Pancreas (tissue), 10 donors: ENCODE data around the gene TMCC2. TPM values are rescaled to one million over a fixed set of nuclear protein-coding genes. Genes with fewer than 3 reads are reported as not detected.

Source experiments
- ATAC-seq, 4 donors: fragments of 200-7000 bp; cut with Tn5 transposase; one replicate each; pipeline versions ENCODE4 v1.8.0 to v1.9.1; 2020; ENCODE audit warnings: mild to moderate bottlenecking in 4 of 4, moderate library complexity in 4 of 4
- DNase-seq, 6 donors: peaks; one replicate each; pipeline ENCODE4 v3.0.0-alpha.2; 2020
- FAIRE-seq: peaks from 2 replicates; lab custom pipeline; 2012; peaks lifted over from hg19 to GRCh38; lab: Jason Lieb, UNC
- H3K27ac ChIP-seq, 4 donors: fragments of 200-600 bp; sonication (generic); 1 replicate in 3 of 4; 2 replicates in 1 of 4; pipeline versions ENCODE4 v1.5.0 to v1.8.0; 2020
- H3K27me3 ChIP-seq, 4 donors: fragments of 200-600 bp; one replicate each; pipeline ENCODE4 v1.8.0; 2021
- H3K36me3 ChIP-seq, 3 donors: fragments of 200-600 bp; sonication (generic) in 1 of 3; one replicate each; pipeline versions ENCODE4 v1.5.0 to v1.8.0; 2020 to 2021
- H3K4me1 ChIP-seq, 3 donors: fragments of 200-600 bp; one replicate each; pipeline ENCODE4 v1.8.0; 2021
- H3K4me3 ChIP-seq, 4 donors: fragments of 200-600 bp; sonication (generic) in 2 of 4; one replicate each; pipeline versions ENCODE4 v1.5.0 to v1.8.0; 2020 to 2021
- H3K9me3 ChIP-seq, 4 donors: fragments of 200-600 bp; one replicate each; pipeline ENCODE4 v1.8.0; 2021
- WGBS, 2 donors: extraction: QIAGEN DNeasy Blood & Tissue Kit; methylation state at CpG; one replicate each; pipeline ENCODE4 v1.1.7; 2013; 5-methylcytosine and 5-hydroxymethylcytosine counted together
- intact Hi-C, 3 donors: fragments of 100-400 bp; cut with DNase I; formaldehyde crosslinking; loops; one replicate each; pipeline versions ENCODE4 v1.11.1 to v1.14.2; 2022
- polyA plus RNA-seq, 2 donors: library from polyadenylated mRNA; stranded (reverse); fragments of 200-250 nt; gene quantifications; one replicate each; pipeline ENCODE4 v1.2.3, GENCODE V29; 2013
- total RNA-seq, 6 donors: library from RNA; stranded (reverse); fragmentation: NEBNext Ultra II Directional in 4 of 6; extraction: Animal tissue kit (Norgen Biotek cat#: 25700) in 4 of 6; gene quantifications; one replicate each; pipeline versions ENCODE4 v1.2.1 to v1.2.4, GENCODE V29; 2021 to 2023
- TF ChIP-seq, protein P1 (sequence below), 4 donors: fragments of 200-600 bp; sonication (generic) in 3 of 4; IDR thresholded peaks; one replicate each; pipeline versions ENCODE4 v1.5.0 to v1.8.0; 2021; ENCODE audit warnings: antibody characterized with exemption in 4 of 4
- donor health status: healthy with polysubstance abuse.
- donor health status: DM: no; HTN: no; CAD: no; lungs with moderate emphysema.
- donor health status: DM: no; HTN: no; CAD: no.
- donor health status: control.
- donor health status: control.
- donor health status: Bipolar disorder and iron deficiency.
- donor health status: DM: yes; HTN: yes; CAD: no.
- donor health status: DM: no; HTN: no; CAD: no.
- donor health status: DM: no; HTN: no; CAD: no.
- donor health status: DM: yes; HTN: yes; CAD: no.

TMCC2 gene
- total and polyA plus RNA-seq, 8 donors: 0.55 to 4.3 (median 1.2) TPM

DNA sequence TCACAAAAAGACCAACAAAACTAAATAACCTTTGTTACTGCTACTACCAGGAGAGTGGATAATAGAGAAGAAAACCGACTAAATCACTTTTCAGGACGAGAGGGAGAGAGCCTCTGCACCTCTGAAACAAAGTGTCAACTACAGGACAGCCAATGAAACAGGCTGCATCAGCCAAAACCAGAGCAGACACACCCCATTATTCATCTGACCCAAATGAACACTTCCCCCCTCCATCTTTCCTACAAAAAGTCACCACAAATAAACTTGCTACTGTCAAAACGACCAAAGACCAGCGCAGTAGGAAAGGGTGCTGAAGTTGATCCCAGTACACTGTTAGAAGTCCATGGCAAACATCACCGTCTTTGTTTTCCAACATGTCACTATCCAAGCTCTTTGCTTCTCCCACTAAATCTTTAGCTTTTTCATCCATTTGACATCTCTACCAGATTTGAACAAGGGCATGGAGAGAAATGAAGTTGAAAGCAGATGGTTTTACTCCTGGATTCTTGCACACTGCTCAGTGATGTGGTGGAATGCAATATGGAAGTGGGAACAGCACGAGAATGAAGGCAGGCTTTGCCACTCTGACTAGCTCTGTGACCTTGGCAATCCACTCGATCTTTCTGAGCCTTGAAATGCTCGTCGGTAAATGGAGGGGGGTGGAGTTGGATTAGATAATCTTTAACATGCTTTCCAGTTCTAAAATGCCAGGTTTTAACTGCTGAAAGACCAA, 36.7 kb upstream of the TMCC2 start:
- 29 to 30% methylated on average over 9 of the region's 9 CpGs for WGBS, 2 donors
- H3K27ac ChIP-seq: peak overlapping the region in 2 of 4 donors; percentile 24 to 56

DNA sequence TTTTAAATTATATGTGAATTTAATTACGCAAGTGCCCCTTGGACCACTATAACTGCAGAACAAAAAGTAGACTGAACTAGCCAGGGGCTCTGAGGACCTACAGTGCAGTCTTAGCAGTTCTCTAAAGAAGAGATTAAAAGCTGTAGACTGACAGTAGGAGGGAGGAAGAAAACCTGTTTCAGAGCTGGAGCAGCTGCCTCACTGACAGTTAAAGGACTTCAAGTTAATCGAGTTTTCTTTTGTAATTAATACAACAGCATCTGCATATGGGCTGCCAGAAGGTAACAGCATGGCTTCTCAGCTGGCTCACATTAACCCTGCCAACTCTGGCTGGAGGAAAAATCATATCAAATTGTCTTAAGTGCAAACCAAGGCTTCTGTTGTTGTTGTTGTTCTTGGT, 36.1 kb upstream of the TMCC2 start:
- Histone ChIP-seq H3K36me3 (no peaks in the 10 kb centered on the region), H3K9me3 (no peaks in the 10 kb centered on the region), H3K27ac (peak overlapping the region in 3 of 4 donors; percentile 16 to 56 (median 24)), H3K4me1 (peaks cover 11 to 34% (median 15%) of the 10 kb centered on the region in 3 donors), H3K4me3 (no peak overlapping the region), H3K27me3 (no peaks in the 10 kb centered on the region)
- intact Hi-C loops: no loop called here
- WGBS, 2 donors: 22% methylated on average over 2 of the region's 2 CpGs
- FAIRE-seq: no peak
- peak; percentile 16 to 66 (median 43) for ATAC-seq
- DNase-seq: no peak
- TF ChIP-seq, protein P1, sequence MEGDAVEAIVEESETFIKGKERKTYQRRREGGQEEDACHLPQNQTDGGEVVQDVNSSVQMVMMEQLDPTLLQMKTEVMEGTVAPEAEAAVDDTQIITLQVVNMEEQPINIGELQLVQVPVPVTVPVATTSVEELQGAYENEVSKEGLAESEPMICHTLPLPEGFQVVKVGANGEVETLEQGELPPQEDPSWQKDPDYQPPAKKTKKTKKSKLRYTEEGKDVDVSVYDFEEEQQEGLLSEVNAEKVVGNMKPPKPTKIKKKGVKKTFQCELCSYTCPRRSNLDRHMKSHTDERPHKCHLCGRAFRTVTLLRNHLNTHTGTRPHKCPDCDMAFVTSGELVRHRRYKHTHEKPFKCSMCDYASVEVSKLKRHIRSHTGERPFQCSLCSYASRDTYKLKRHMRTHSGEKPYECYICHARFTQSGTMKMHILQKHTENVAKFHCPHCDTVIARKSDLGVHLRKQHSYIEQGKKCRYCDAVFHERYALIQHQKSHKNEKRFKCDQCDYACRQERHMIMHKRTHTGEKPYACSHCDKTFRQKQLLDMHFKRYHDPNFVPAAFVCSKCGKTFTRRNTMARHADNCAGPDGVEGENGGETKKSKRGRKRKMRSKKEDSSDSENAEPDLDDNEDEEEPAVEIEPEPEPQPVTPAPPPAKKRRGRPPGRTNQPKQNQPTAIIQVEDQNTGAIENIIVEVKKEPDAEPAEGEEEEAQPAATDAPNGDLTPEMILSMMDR (IDR thresholded peaks at IDR 0.05): no peak

More for the DNA sequence above, 36.7 kb upstream of the TMCC2 start:
- TF ChIP-seq, protein P1 (IDR thresholded peaks at IDR 0.05): no peak
- FAIRE-seq (no peak), DNase-seq (peak in 3 of 6 donors; percentile 42 to 62 (median 48)), ATAC-seq (peak; percentile 80 to 97 (median 94))
- peaks cover 11 to 34% (median 15%) of the 10 kb centered on the region in 3 donors for H3K4me1 ChIP-seq
- no peaks in the 10 kb centered on the region for H3K36me3 ChIP-seq
- H3K9me3 ChIP-seq: no peaks in the 10 kb centered on the region
- H3K27me3 ChIP-seq: no peaks in the 10 kb centered on the region
- intact Hi-C loops: no loop called here
- H3K4me3 ChIP-seq: no peak overlapping the region

DNA sequence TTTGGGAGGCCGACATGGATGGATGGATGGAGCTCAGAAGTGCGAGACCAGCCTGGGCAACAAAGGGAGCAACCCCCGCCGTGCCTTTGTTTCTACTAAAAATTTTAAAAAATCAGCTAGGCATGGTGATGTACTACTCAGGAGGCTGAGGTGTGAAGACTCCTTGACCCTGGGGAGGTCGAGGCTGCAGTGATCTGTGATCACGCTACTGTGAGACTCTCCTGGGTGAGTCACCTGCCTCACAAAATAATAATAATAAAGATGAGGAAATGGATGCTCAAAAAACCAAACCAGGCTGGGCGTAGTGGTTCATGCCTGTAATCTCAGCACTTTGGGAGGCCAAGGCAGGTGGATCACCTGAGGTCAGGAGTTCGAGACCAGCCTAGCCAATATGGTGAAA, 35.5 kb upstream of the TMCC2 start:
- ATAC-seq (no peak), DNase-seq (no peak), FAIRE-seq (no peak)
- 86 to 87% methylated on average over 8 of the region's 8 CpGs for WGBS, 2 donors
- Histone ChIP-seq H3K36me3 (no peaks in the 10 kb centered on the region), H3K27ac (peak overlapping the region in 3 of 4 donors; percentile 16 to 56 (median 24)), H3K27me3 (no peaks in the 10 kb centered on the region), H3K4me3 (no peak overlapping the region), H3K4me1 (peaks cover 11 to 34% (median 15%) of the 10 kb centered on the region in 3 donors), H3K9me3 (no peaks in the 10 kb centered on the region)
- intact Hi-C loops: no loop called here
- TF ChIP-seq, protein P1 (IDR thresholded peaks at IDR 0.05): no peak

DNA sequence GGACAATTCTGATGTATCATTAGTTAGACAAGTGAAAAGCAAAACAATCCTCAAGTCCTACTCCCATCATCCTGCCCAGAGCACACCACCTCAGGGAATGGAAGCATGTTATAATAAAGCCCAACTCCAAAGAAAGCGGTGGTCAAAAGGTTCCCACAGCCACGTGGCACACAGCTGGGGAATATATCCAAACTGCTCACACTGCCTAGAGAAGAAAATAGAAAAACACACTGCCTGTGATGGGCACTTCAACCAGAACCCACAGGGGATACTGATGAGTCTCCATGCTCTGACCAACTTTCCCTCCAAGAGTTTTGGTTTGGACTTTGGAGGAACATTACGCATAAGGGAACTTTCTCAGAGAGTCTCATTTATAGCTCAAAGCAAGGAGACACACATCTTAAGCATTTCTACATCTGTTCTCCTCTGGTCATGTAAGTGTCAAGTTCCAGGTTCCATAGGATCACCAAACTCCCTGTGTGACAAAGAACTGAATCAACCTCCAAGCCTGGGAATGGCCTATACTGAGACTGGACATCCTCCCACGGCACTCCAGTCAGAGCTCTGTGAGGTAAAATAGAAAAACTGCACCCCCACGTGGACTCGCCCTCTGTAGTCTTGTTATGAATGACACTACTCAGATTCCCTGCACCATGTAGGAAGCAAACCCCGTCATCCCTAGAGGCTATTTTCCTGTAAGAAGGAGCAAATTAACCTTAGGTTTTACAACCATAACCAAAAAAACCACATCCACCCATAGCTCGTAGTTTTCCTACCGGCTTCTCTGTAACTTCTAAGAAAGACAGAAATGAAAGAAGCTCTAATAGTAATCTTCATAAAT, 28.4 kb upstream of the TMCC2 start:
- DNase-seq (no peak), FAIRE-seq (no peak), ATAC-seq (no peak)
- 79 to 82% methylated on average over 9 of the region's 9 CpGs for WGBS, 2 donors
- Histone ChIP-seq H3K36me3 (no peaks in the 10 kb centered on the region), H3K4me1 (no peaks in the 10 kb centered on the region), H3K27ac (no peak overlapping the region), H3K27me3 (no peaks in the 10 kb centered on the region), H3K9me3 (no peaks in the 10 kb centered on the region), H3K4me3 (no peak overlapping the region)
- intact Hi-C loops: no loop called here
- TF ChIP-seq, protein P1 (IDR thresholded peaks at IDR 0.05): no peak
